Activated T-helper 17 cell treated with anti-CD3 and anti-CD28 coated beads, Interleukin-2, amount 50 U/mL, for 72 hours (primary cell): ENCODE data around the gene TAS2R41. TPM values are rescaled to one million over a fixed set of nuclear protein-coding genes. Genes with fewer than 3 reads are reported as not detected.

Experiments used
- ATAC-seq: fragments of 150-1000 bp; cut with Tn5 transposase; replicated peaks from 2 replicates; pipeline ENCODE4 v1.10.0; 2021; ENCODE audit warnings: mild to moderate bottlenecking, moderate library complexity
- H3K27ac Mint-ChIP-seq: one replicate; pipeline ENCODE4 v1.8.0; 2022; ENCODE audit warnings: mixed read lengths
- H3K27me3 Mint-ChIP-seq: one replicate; pipeline ENCODE4 v1.8.0; 2022; ENCODE audit warnings: mixed read lengths
- H3K36me3 Mint-ChIP-seq: one replicate; pipeline ENCODE4 v1.8.0; 2022; ENCODE audit warnings: low read depth, mild to moderate bottlenecking, mixed read lengths
- H3K4me1 Mint-ChIP-seq: one replicate; pipeline ENCODE4 v1.8.0; 2022; ENCODE audit warnings: mixed read lengths
- H3K4me3 Mint-ChIP-seq: one replicate; pipeline ENCODE4 v1.8.0; 2022; ENCODE audit warnings: mild to moderate bottlenecking, mixed read lengths
- H3K9me3 Mint-ChIP-seq: one replicate; pipeline ENCODE4 v1.8.0; 2022; ENCODE audit warnings: mixed read lengths
- total RNA-seq, 2 donors: library from RNA; stranded (reverse); gene quantifications; one replicate each; pipeline ENCODE4 v1.2.3, GENCODE V29; 2022

Gene TAS2R41
- total RNA-seq, 2 donors from 2014 or later, result not detected

- H3K4me1 Mint-ChIP-seq, result peaks cover 20% of the 10 kb centered on the region
- no peak for ATAC-seq
- H3K4me3 Mint-ChIP-seq, result no peak overlapping the region
- no peaks in the 10 kb centered on the region for H3K27me3 Mint-ChIP-seq
- no peaks in the 10 kb centered on the region for H3K36me3 Mint-ChIP-seq
- H3K9me3 Mint-ChIP-seq, result no peaks in the 10 kb centered on the region
- H3K27ac Mint-ChIP-seq, result no peak overlapping the region
Observed at GRCh38 chr7:143494622-143495021, 16.9 kb downstream of the TAS2R41 start.

- no peak overlapping the region for H3K27ac Mint-ChIP-seq
- H3K4me3 Mint-ChIP-seq, result no peak overlapping the region
Observed at GRCh38 chr7:143495851-143496250, 18.2 kb downstream of the TAS2R41 start.

GRCh38 chr7:143496263-143496662 lies 18.6 kb downstream of the TAS2R41 start:
- H3K36me3 Mint-ChIP-seq, result no peaks in the 10 kb centered on the region
- ATAC-seq, result no peak
- H3K9me3 Mint-ChIP-seq, result no peaks in the 10 kb centered on the region
- no peaks in the 10 kb centered on the region for H3K27me3 Mint-ChIP-seq
- peaks cover 19% of the 10 kb centered on the region for H3K4me1 Mint-ChIP-seq
- H3K27ac Mint-ChIP-seq, result no peak overlapping the region
- H3K4me3 Mint-ChIP-seq, result no peak overlapping the region

More at GRCh38 chr7:143495851-143496250, 18.2 kb downstream of the TAS2R41 start:
- ATAC-seq, result no peak
- Mint-ChIP-seq H3K36me3 (no peaks in the 10 kb centered on the region), H3K4me1 (peaks cover 20% of the 10 kb centered on the region), H3K27me3 (no peaks in the 10 kb centered on the region), H3K9me3 (no peaks in the 10 kb centered on the region)

GRCh38 chr7:143497008-143497795 lies 19.5 kb downstream of the TAS2R41 start:
- H3K36me3 Mint-ChIP-seq, result no peaks in the 10 kb centered on the region
- H3K4me1 Mint-ChIP-seq, result peaks cover 11% of the 10 kb centered on the region
- H3K27ac Mint-ChIP-seq, result no peak overlapping the region
- no peak overlapping the region for H3K4me3 Mint-ChIP-seq
- no peak for ATAC-seq
- H3K27me3 Mint-ChIP-seq, result no peaks in the 10 kb centered on the region
- H3K9me3 Mint-ChIP-seq, result no peaks in the 10 kb centered on the region

- H3K4me3 Mint-ChIP-seq, result no peak overlapping the region
- no peak overlapping the region for H3K27ac Mint-ChIP-seq
- no peaks in the 10 kb centered on the region for H3K36me3 Mint-ChIP-seq
- no peaks in the 10 kb centered on the region for H3K4me1 Mint-ChIP-seq
- no peaks in the 10 kb centered on the region for H3K9me3 Mint-ChIP-seq
- no peaks in the 10 kb centered on the region for H3K27me3 Mint-ChIP-seq
- ATAC-seq, result no peak
Observed at GRCh38 chr7:143499246-143499645, 21.6 kb downstream of the TAS2R41 start.

- H3K4me3 Mint-ChIP-seq, result no peak overlapping the region
- no peaks in the 10 kb centered on the region for H3K9me3 Mint-ChIP-seq
- H3K36me3 Mint-ChIP-seq, result no peaks in the 10 kb centered on the region
- ATAC-seq, result no peak
- no peak overlapping the region for H3K27ac Mint-ChIP-seq
- H3K4me1 Mint-ChIP-seq, result no peaks in the 10 kb centered on the region
- H3K27me3 Mint-ChIP-seq, result no peaks in the 10 kb centered on the region
Observed at GRCh38 chr7:143499743-143500348, 22.2 kb downstream of the TAS2R41 start.

- Mint-ChIP-seq H3K36me3 (no peaks in the 10 kb centered on the region), H3K27ac (no peak overlapping the region), H3K4me3 (no peak overlapping the region), H3K27me3 (no peaks in the 10 kb centered on the region), H3K9me3 (peaks cover 3% of the 10 kb centered on the region), H3K4me1 (peaks cover 5% of the 10 kb centered on the region)
- ATAC-seq, result no peak
Observed at GRCh38 chr7:143503261-143503660, 25.6 kb downstream of the TAS2R41 start.

- Mint-ChIP-seq H3K27ac (no peak overlapping the region), H3K4me1 (peaks cover 5% of the 10 kb centered on the region)
Observed at GRCh38 chr7:143504215-143504936, 26.7 kb downstream of the TAS2R41 start.

GRCh38 chr7:143504937-143505297 lies 27.2 kb downstream of the TAS2R41 start:
- no peaks in the 10 kb centered on the region for H3K27me3 Mint-ChIP-seq
- H3K4me3 Mint-ChIP-seq, result no peak overlapping the region

More at GRCh38 chr7:143504215-143504936, 26.7 kb downstream of the TAS2R41 start:
- H3K36me3 Mint-ChIP-seq, result no peaks in the 10 kb centered on the region
- H3K27me3 Mint-ChIP-seq, result no peaks in the 10 kb centered on the region
- H3K9me3 Mint-ChIP-seq, result peaks cover 3% of the 10 kb centered on the region
- ATAC-seq, result no peak
- no peak overlapping the region for H3K4me3 Mint-ChIP-seq

GRCh38 chr7:143505838-143506237 lies 28.2 kb downstream of the TAS2R41 start:
- no peaks in the 10 kb centered on the region for H3K36me3 Mint-ChIP-seq
- H3K4me3 Mint-ChIP-seq, result no peak overlapping the region
- H3K4me1 Mint-ChIP-seq, result peaks cover 5% of the 10 kb centered on the region
- peaks cover 3% of the 10 kb centered on the region for H3K9me3 Mint-ChIP-seq
- H3K27me3 Mint-ChIP-seq, result no peaks in the 10 kb centered on the region
- ATAC-seq, result peak; percentile 57
- peak overlapping the region; percentile 21 for H3K27ac Mint-ChIP-seq

More at GRCh38 chr7:143504937-143505297, 27.2 kb downstream of the TAS2R41 start:
- Mint-ChIP-seq H3K9me3 (peaks cover 3% of the 10 kb centered on the region), H3K4me1 (peaks cover 5% of the 10 kb centered on the region), H3K36me3 (no peaks in the 10 kb centered on the region), H3K27ac (no peak overlapping the region)
- no peak for ATAC-seq

GRCh38 chr7:143507094-143507518 lies 29.4 kb downstream of the TAS2R41 start:
- H3K27me3 Mint-ChIP-seq, result no peaks in the 10 kb centered on the region
- H3K36me3 Mint-ChIP-seq, result no peaks in the 10 kb centered on the region
- H3K4me1 Mint-ChIP-seq, result peaks cover 5% of the 10 kb centered on the region
- peak; percentile 72 for ATAC-seq
- H3K4me3 Mint-ChIP-seq, result no peak overlapping the region
- H3K9me3 Mint-ChIP-seq, result peaks cover 3% of the 10 kb centered on the region
- no peak overlapping the region for H3K27ac Mint-ChIP-seq

- no peaks in the 10 kb centered on the region for H3K27me3 Mint-ChIP-seq
- H3K36me3 Mint-ChIP-seq, result no peaks in the 10 kb centered on the region
- no peak overlapping the region for H3K27ac Mint-ChIP-seq
- ATAC-seq, result peak; percentile 71
- peaks cover 5% of the 10 kb centered on the region for H3K4me1 Mint-ChIP-seq
- H3K9me3 Mint-ChIP-seq, result peaks cover 3% of the 10 kb centered on the region
- H3K4me3 Mint-ChIP-seq, result no peak overlapping the region
Observed at GRCh38 chr7:143507534-143508055, 29.9 kb downstream of the TAS2R41 start.

- Mint-ChIP-seq H3K4me1 (peaks cover 5% of the 10 kb centered on the region), H3K36me3 (no peaks in the 10 kb centered on the region), H3K27ac (no peak overlapping the region), H3K27me3 (no peaks in the 10 kb centered on the region), H3K4me3 (no peak overlapping the region), H3K9me3 (peaks cover 3% of the 10 kb centered on the region)
- no peak for ATAC-seq
Observed at GRCh38 chr7:143510854-143511592, 33.4 kb downstream of the TAS2R41 start.

GRCh38 chr7:143511593-143512047 lies 33.9 kb downstream of the TAS2R41 start:
- ATAC-seq, result no peak

More at GRCh38 chr7:143511593-143512047, 33.9 kb downstream of the TAS2R41 start:
- Mint-ChIP-seq H3K4me3 (no peak overlapping the region), H3K4me1 (peaks cover 5% of the 10 kb centered on the region), H3K36me3 (no peaks in the 10 kb centered on the region), H3K27me3 (no peaks in the 10 kb centered on the region), H3K9me3 (no peaks in the 10 kb centered on the region), H3K27ac (no peak overlapping the region)
